NCI-H345 treated with DMSO at 0.1 percent for 48 hours (cell line): ENCODE data around the gene ALDH4A1.
A peak's percentile ranks its signal among the peaks of the same experiment; 100 is the strongest.
"Not testable (repeated sequence)": the region's sequence is repeated elsewhere in the genome, so short reads cannot be mapped to it uniquely, and the experiment has no call there.

Source experiments
- DNase-seq: peaks from one replicate; lab custom pipeline; 2025; ENCODE audit not compliant: unreplicated experiment; lab: John Stamatoyannopoulos, UW

ALDH4A1 gene

GRCh38 chr1:18901147-18901951 lies 1.0 kb downstream of the ALDH4A1 start:
- DNase-seq = no peak

- DNase-seq = no peak
Measured at GRCh38 chr1:18900303-18900841, 2.0 kb downstream of the ALDH4A1 start.

- no peak for DNase-seq
Measured at GRCh38 chr1:18899363-18900049, 2.8 kb downstream of the ALDH4A1 start.

GRCh38 chr1:18898567-18898966 lies 3.8 kb downstream of the ALDH4A1 start:
- DNase-seq = no peak

- DNase-seq = no peak
Measured at GRCh38 chr1:18895317-18895716, 7.0 kb downstream of the ALDH4A1 start.

GRCh38 chr1:18893120-18893519 lies 9.2 kb downstream of the ALDH4A1 start:
- DNase-seq = no peak

GRCh38 chr1:18891858-18892257 lies 10.5 kb downstream of the ALDH4A1 start:
- DNase-seq = not testable (repeated sequence)

- DNase-seq = no peak
Measured at GRCh38 chr1:18891426-18891780, 11.0 kb downstream of the ALDH4A1 start.

GRCh38 chr1:18890706-18891425 lies 11.5 kb downstream of the ALDH4A1 start:
- no peak for DNase-seq

- DNase-seq = no peak
Measured at GRCh38 chr1:18886003-18886335, 16.4 kb downstream of the ALDH4A1 start.

GRCh38 chr1:18885311-18886002 lies 16.9 kb downstream of the ALDH4A1 start:
- DNase-seq = no peak

GRCh38 chr1:18884727-18885126 lies 17.6 kb downstream of the ALDH4A1 start:
- no peak for DNase-seq

- no peak for DNase-seq
Measured at GRCh38 chr1:18884419-18884717, 18.0 kb downstream of the ALDH4A1 start.

GRCh38 chr1:18883636-18884418 lies 18.5 kb downstream of the ALDH4A1 start:
- peak; percentile 3 for DNase-seq

- no peak for DNase-seq
Measured at GRCh38 chr1:18883079-18883478, 19.3 kb downstream of the ALDH4A1 start.

- DNase-seq = no peak
Measured at GRCh38 chr1:18882486-18882885, 19.9 kb downstream of the ALDH4A1 start.

GRCh38 chr1:18881642-18882431 lies 20.5 kb downstream of the ALDH4A1 start:
- no peak for DNase-seq

GRCh38 chr1:18881164-18881563 lies 21.2 kb downstream of the ALDH4A1 start:
- DNase-seq = no peak

GRCh38 chr1:18880585-18880984 lies 21.8 kb downstream of the ALDH4A1 start:
- DNase-seq = no peak

GRCh38 chr1:18879791-18880309 lies 22.5 kb downstream of the ALDH4A1 start:
- no peak for DNase-seq
